Mucosa of gallbladder (tissue), 1 donor: ENCODE measurements around the gene NFAM1. TPM values are rescaled to one million over a fixed set of nuclear protein-coding genes. Genes with fewer than 3 reads are reported as not detected.
A peak's percentile ranks its signal among the peaks of the same experiment; 100 is the strongest.

Experiments
- DNase-seq: peaks from one replicate; pipeline ENCODE4 v3.0.0-alpha.2; 2020; ENCODE audit warnings: low spot score
- total RNA-seq: library from RNA; stranded (reverse); gene quantifications from one replicate; pipeline ENCODE4 v1.2.1, GENCODE V29; 2021
- donor health status: DM: no; HTN: no; CAD: no.

NFAM1 gene
- total RNA-seq, 1 donor from 2014 or later: 3.9 TPM

- DNase-seq: no peak
These were observed 96.3 kb downstream of the NFAM1 start for GRCh38 chr22:42335839-42336378.

- DNase-seq: no peak
These were observed 97.2 kb downstream of the NFAM1 start for GRCh38 chr22:42334875-42335512.

GRCh38 chr22:42333544-42333943 lies 98.7 kb downstream of the NFAM1 start:
- no peak for DNase-seq

- DNase-seq: no peak
These were observed 100.1 kb downstream of the NFAM1 start for GRCh38 chr22:42332089-42332488.

GRCh38 chr22:42331014-42331413 lies 101.2 kb downstream of the NFAM1 start:
- peak; percentile 20 for DNase-seq

Other genes starting within 250 kb of the NFAM1 start
- gene TCF20, start 161.8 kb downstream of the NFAM1 start, total RNA-seq: 50.2 TPM
- gene RRP7A, start 87.4 kb upstream of the NFAM1 start, total RNA-seq: 38.1 TPM
- 2.9 TPM for gene SERHL2, start 121.6 kb upstream of the NFAM1 start, total RNA-seq
- gene POLDIP3, start 182.5 kb upstream of the NFAM1 start, total RNA-seq: 75.8 TPM
- gene ATP5MGL, start 208.2 kb upstream of the NFAM1 start, total RNA-seq: 1.7 TPM
- gene CYB5R3, start 217.0 kb upstream of the NFAM1 start, total RNA-seq: 240 TPM